Measurements from ENCODE around the gene OR5AC2. TPM values are rescaled to one million over a fixed set of nuclear protein-coding genes. Genes with fewer than 3 reads are reported as not detected.

The OR5AC2 gene
- total RNA-seq, result not detected
- polyA plus RNA-seq (2013, experiment 1 of 2), result not detected
- polyA plus RNA-seq (2013, experiment 2 of 2), result not detected
- long read RNA-seq, experiment 1, result 0 reads
- long read RNA-seq, experiment 2, result 0 reads
- long read RNA-seq, experiment 3, result 0 reads
- long read RNA-seq, experiment 4, result 0 reads

DNA sequence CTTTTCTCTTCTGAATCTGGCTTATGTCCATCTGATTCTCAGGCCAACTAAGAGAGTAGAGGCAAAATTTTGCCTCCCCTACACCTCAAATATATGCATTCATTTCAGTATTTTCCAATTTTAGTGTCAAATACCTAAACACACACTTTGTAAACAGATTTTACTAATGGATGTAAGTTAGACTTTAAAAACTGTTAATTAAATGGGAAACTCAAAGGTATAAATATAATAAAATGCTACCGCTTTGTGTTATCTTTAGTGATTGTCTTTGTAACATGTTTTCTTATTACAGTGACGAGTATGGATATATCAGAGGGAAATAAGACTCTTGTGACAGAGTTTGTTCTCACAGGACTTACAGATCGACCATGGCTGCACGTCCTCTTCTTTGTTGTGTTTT is at the start of gene OR5AC2:
OR5AC2 (plus strand) TSS at position 301 of the 400 bp plus-strand sequence; CDS start at position 301, 0 bp downstream.
- Histone ChIP-seq H3K27ac (ENCODE audit: low read depth, low read length) (no peak within 1 kb of the TSS), H3K27me3 (ENCODE audit: control insufficient read depth, insufficient read depth, low read length, poor library complexity, severe bottlenecking) (no peaks in the 10 kb centered on the region), H3K9me3 (ENCODE audit: control insufficient read depth, low read length) (no peaks in the 10 kb centered on the region), H3K9ac (ENCODE audit: extremely low read depth, low read length, poor library complexity, severe bottlenecking) (no peak within 1 kb of the TSS), H3K4me1 (ENCODE audit: control insufficient read depth, insufficient read depth, low read length) (no peaks in the 10 kb centered on the region), H3K4me3 (ENCODE audit: low read length) (no peak within 1 kb of the TSS), H3K36me3 (ENCODE audit: control insufficient read depth, insufficient read depth, low read length) (no peaks in the 10 kb centered on the region)
- H3K9me3 Mint-ChIP-seq, result no peaks in the 10 kb centered on the region
- no peak within 1 kb of the TSS for H3K4me3 Mint-ChIP-seq
- DNase-seq, result no peak
- no peak within 1 kb of the TSS for H3K27ac Mint-ChIP-seq
- H3K4me1 Mint-ChIP-seq, result no peaks in the 10 kb centered on the region
- TF ChIP-seq, protein P1, sequence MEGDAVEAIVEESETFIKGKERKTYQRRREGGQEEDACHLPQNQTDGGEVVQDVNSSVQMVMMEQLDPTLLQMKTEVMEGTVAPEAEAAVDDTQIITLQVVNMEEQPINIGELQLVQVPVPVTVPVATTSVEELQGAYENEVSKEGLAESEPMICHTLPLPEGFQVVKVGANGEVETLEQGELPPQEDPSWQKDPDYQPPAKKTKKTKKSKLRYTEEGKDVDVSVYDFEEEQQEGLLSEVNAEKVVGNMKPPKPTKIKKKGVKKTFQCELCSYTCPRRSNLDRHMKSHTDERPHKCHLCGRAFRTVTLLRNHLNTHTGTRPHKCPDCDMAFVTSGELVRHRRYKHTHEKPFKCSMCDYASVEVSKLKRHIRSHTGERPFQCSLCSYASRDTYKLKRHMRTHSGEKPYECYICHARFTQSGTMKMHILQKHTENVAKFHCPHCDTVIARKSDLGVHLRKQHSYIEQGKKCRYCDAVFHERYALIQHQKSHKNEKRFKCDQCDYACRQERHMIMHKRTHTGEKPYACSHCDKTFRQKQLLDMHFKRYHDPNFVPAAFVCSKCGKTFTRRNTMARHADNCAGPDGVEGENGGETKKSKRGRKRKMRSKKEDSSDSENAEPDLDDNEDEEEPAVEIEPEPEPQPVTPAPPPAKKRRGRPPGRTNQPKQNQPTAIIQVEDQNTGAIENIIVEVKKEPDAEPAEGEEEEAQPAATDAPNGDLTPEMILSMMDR (conservative IDR thresholded peaks at IDR 0.05), result no peak
- no peaks in the 10 kb centered on the region for H3K27me3 Mint-ChIP-seq (ENCODE audit: insufficient read depth)
- WGBS, 2 experiments (ENCODE audit: insufficient coverage in 1 of 2, insufficient read length in 1 of 2), result 89 to 100% methylated on average over 2 to 4 of the region's 4 CpGs
- H3K36me3 Mint-ChIP-seq (ENCODE audit: low read depth), result no peaks in the 10 kb centered on the region

DNA sequence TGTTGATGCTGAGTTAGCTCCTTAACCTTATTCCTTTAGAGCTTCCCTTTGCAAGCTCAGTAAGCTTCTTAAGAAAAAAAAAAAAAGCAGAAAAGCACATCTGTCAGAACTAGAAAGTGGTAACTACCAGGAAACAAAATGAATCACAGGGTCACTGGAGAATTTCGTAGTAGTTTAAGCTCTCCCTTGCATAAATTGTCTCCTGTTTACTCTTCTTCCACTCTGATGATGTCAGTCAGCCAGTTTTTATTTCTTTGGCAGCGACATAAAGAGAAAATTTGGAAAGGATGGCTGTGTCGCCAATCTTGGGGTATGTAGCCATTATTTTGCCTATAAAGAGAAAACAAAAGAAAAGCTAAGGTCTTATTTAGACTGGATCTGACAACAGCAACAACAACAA is 48.7 kb upstream of the OR5AC2 start:
- H3K4me3 Mint-ChIP-seq, result no peak overlapping the region
- H3K4me1 Mint-ChIP-seq, result no peaks in the 10 kb centered on the region
- WGBS, 2 experiments (ENCODE audit: insufficient coverage in 1 of 2, insufficient read length in 1 of 2), result 77 to 81% methylated on average over 3 of the region's 3 CpGs
- TF ChIP-seq, protein P1 (conservative IDR thresholded peaks at IDR 0.05), result no peak
- no peaks in the 10 kb centered on the region for H3K36me3 Mint-ChIP-seq (ENCODE audit: low read depth)
- no peaks in the 10 kb centered on the region for H3K4me1 ChIP-seq (ENCODE audit: control insufficient read depth, insufficient read depth, low read length)
- H3K27ac ChIP-seq (ENCODE audit: low read depth, low read length), result no peak overlapping the region
- H3K9me3 ChIP-seq (ENCODE audit: control insufficient read depth, low read length), result no peaks in the 10 kb centered on the region
- no peaks in the 10 kb centered on the region for H3K27me3 ChIP-seq (ENCODE audit: control insufficient read depth, insufficient read depth, low read length, poor library complexity, severe bottlenecking)
- no peak for DNase-seq
- H3K4me3 ChIP-seq (ENCODE audit: low read length), result no peak overlapping the region
- H3K9me3 Mint-ChIP-seq, result no peaks in the 10 kb centered on the region
- no peak overlapping the region for H3K27ac Mint-ChIP-seq
- no peak overlapping the region for H3K9ac ChIP-seq (ENCODE audit: extremely low read depth, low read length, poor library complexity, severe bottlenecking)
- no peaks in the 10 kb centered on the region for H3K27me3 Mint-ChIP-seq (ENCODE audit: insufficient read depth)
- H3K36me3 ChIP-seq (ENCODE audit: control insufficient read depth, insufficient read depth, low read length), result no peaks in the 10 kb centered on the region

DNA sequence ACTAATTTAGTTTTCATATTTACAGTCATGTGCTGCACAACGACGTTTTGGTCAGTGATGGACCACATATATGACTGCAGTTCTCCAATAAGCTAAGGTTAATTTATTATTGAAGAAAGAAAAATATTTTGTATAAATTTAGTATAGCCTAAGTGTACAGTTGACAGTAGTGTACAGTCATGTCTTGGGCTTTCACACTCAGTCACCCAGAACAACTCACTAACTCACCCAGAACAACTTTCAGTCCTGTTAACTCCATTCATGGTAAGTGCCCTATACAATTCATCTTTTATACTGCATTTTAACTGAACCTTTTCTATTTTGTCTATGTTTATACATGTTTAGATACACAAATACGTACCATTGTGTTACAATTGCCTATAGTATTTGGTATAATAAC is 48.1 kb upstream of the OR5AC2 start:
- 95 to 100% methylated on average over 2 to 3 of the region's 3 CpGs for WGBS, 2 experiments (ENCODE audit: insufficient coverage in 1 of 2, insufficient read length in 1 of 2)

More for the DNA sequence above, 48.1 kb upstream of the OR5AC2 start:
- Mint-ChIP-seq H3K9me3 (no peaks in the 10 kb centered on the region), H3K4me3 (no peak overlapping the region), H3K36me3 (ENCODE audit: low read depth) (no peaks in the 10 kb centered on the region), H3K27me3 (ENCODE audit: insufficient read depth) (no peaks in the 10 kb centered on the region), H3K4me1 (no peaks in the 10 kb centered on the region), H3K27ac (no peak overlapping the region)
- no peaks in the 10 kb centered on the region for H3K4me1 ChIP-seq (ENCODE audit: control insufficient read depth, insufficient read depth, low read length)
- no peaks in the 10 kb centered on the region for H3K9me3 ChIP-seq (ENCODE audit: control insufficient read depth, low read length)
- TF ChIP-seq, protein P1 (conservative IDR thresholded peaks at IDR 0.05), result no peak
- no peak overlapping the region for H3K4me3 ChIP-seq (ENCODE audit: low read length)
- H3K27ac ChIP-seq (ENCODE audit: low read depth, low read length), result no peak overlapping the region
- no peak overlapping the region for H3K9ac ChIP-seq (ENCODE audit: extremely low read depth, low read length, poor library complexity, severe bottlenecking)
- DNase-seq, result no peak
- H3K36me3 ChIP-seq (ENCODE audit: control insufficient read depth, insufficient read depth, low read length), result no peaks in the 10 kb centered on the region
- no peaks in the 10 kb centered on the region for H3K27me3 ChIP-seq (ENCODE audit: control insufficient read depth, insufficient read depth, low read length, poor library complexity, severe bottlenecking)

Data from endodermal cell (in vitro differentiated cells).